Upper lobe of left lung (tissue), 4 donors: ENCODE measurements around the gene RGS9.

Experiments
- CTCF ChIP-seq, 6 experiments: fragments of 450-650 bp in 4 of 6; fragments of 200-600 bp in 2 of 6; sonication (generic) in 2 of 6; IDR thresholded peaks; one replicate each; pipeline ENCODE4 v1.5.1; 2016 to 2019; ENCODE audit warnings: antibody characterized with exemption in 6 of 6
- POLR2A ChIP-seq, 4 donors: fragments of 450-650 bp; IDR thresholded peaks; one replicate each; pipeline ENCODE4 v1.5.1; 2016 to 2017; ENCODE audit warnings: antibody characterized with exemption in 4 of 4, mild to moderate bottlenecking in 2 of 4
- POLR2AphosphoS5 ChIP-seq, 2 donors: sonication (generic); formaldehyde crosslinking; IDR thresholded peaks; one replicate each; pipeline ENCODE4 v1.5.1; 2017; ENCODE audit warnings: antibody characterized with exemption in 2 of 2

- TF ChIP-seq CTCF (IDR thresholded peaks at IDR 0.05) (no peak), POLR2A (IDR thresholded peaks at IDR 0.05) (no peak), POLR2AphosphoS5 (IDR thresholded peaks at IDR 0.05) (no peak)
These were observed 53.4 kb downstream of the RGS9 start for GRCh38 chr17:65190467-65191097.
